Esophagus squamous epithelium (tissue), 4 donors: ENCODE results near the gene ZBTB46.

Source experiments
- POLR2A ChIP-seq, 4 donors: fragments of 450-650 bp; IDR thresholded peaks; one replicate each; pipeline ENCODE4 v1.6.1; 2017; ENCODE audit warnings: antibody characterized with exemption in 4 of 4, mild to moderate bottlenecking in 4 of 4, moderate library complexity in 3 of 4
- TF ChIP-seq, protein P1 (sequence below), 6 experiments: fragments of 450-650 bp in 4 of 6; fragments of 200-600 bp in 2 of 6; sonication (generic) in 2 of 6; IDR thresholded peaks; one replicate each; pipeline ENCODE4 v1.5.1; 2016 to 2019; ENCODE audit warnings: antibody characterized with exemption in 6 of 6, mild to moderate bottlenecking in 4 of 6, moderate library complexity in 4 of 6

DNA sequence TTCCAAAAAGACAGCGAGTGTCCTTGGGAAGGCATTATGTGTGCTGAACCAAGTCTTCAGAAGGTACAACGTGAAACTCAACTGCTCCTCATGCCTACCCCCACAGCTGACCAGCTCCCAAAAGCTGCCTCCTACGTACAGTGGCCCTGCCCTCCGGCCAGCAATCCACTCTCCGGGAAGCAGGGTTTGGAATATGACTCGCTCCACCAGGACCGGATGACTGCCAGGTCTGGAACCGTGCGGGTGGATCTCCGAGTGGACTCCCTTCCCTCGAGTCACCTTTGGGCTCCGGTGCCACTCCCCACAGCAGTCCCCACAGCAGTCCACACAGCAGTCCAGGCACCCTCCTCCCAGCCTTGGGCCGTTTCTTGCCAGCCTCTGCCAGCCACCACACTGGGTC lies 4.3 kb downstream of the ZBTB46 start:
- TF ChIP-seq, protein P1, sequence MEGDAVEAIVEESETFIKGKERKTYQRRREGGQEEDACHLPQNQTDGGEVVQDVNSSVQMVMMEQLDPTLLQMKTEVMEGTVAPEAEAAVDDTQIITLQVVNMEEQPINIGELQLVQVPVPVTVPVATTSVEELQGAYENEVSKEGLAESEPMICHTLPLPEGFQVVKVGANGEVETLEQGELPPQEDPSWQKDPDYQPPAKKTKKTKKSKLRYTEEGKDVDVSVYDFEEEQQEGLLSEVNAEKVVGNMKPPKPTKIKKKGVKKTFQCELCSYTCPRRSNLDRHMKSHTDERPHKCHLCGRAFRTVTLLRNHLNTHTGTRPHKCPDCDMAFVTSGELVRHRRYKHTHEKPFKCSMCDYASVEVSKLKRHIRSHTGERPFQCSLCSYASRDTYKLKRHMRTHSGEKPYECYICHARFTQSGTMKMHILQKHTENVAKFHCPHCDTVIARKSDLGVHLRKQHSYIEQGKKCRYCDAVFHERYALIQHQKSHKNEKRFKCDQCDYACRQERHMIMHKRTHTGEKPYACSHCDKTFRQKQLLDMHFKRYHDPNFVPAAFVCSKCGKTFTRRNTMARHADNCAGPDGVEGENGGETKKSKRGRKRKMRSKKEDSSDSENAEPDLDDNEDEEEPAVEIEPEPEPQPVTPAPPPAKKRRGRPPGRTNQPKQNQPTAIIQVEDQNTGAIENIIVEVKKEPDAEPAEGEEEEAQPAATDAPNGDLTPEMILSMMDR (IDR thresholded peaks at IDR 0.05) = no peak
- TF ChIP-seq POLR2A (IDR thresholded peaks at IDR 0.05) = no peak
